Neural cell (in vitro differentiated cells): ENCODE measurements around the gene EFR3B. TPM values are rescaled to one million over a fixed set of nuclear protein-coding genes. Genes with fewer than 3 reads are reported as not detected.

Experiments used
- H2AFZ ChIP-seq: fragments of 200-600, 300-800 bp; sonication (generic), shearing (Covaris generic); 2 replicates; pipeline ENCODE4 v1.6.0; 2014; ENCODE audit warnings: low read depth, mild to moderate bottlenecking, antibody characterized with exemption, low read length, moderate library complexity
- H3F3A ChIP-seq: fragments of 200-600 bp; shearing (Covaris generic); 2 replicates; pipeline ENCODE4 v1.6.1; 2016; ENCODE audit warnings: mild to moderate bottlenecking, moderate library complexity, mixed read lengths, antibody characterized with exemption, low read length; ENCODE audit not compliant: insufficient read depth, poor library complexity, severe bottlenecking
- H3K27ac ChIP-seq: fragments of 200-600, 300-800 bp; sonication (generic), shearing (Covaris generic); 2 replicates; pipeline ENCODE4 v1.5.1; 2014; ENCODE audit warnings: mild to moderate bottlenecking, low read length, moderate library complexity
- H3K27me3 ChIP-seq: fragments of 300-800, 200-600 bp; sonication (generic), shearing (Covaris generic); 2 replicates; pipeline ENCODE4 v1.6.0; 2014; ENCODE audit warnings: mild to moderate bottlenecking, low read depth, low read length, moderate library complexity; ENCODE audit not compliant: insufficient read depth
- H3K36me3 ChIP-seq: fragments of 300-800, 200-600 bp; sonication (generic), shearing (Covaris generic); 2 replicates; pipeline ENCODE4 v1.5.1; 2014; ENCODE audit warnings: mild to moderate bottlenecking, antibody characterized with exemption, low read length, moderate library complexity; ENCODE audit not compliant: insufficient read depth
- H3K4me2 ChIP-seq: fragments of 300-800, 200-600 bp; sonication (generic), shearing (Covaris generic); 2 replicates; pipeline ENCODE4 v1.6.0; 2014; ENCODE audit warnings: mild to moderate bottlenecking, low read length
- H3K4me3 ChIP-seq: fragments of 300-800, 200-600 bp; sonication (generic), shearing (Covaris generic); 2 replicates; pipeline ENCODE4 v1.5.1; 2014; ENCODE audit warnings: mild to moderate bottlenecking, low read length, moderate library complexity
- H3K79me2 ChIP-seq: fragments of 200-600 bp; shearing (Covaris generic); replicated peaks from 2 replicates; pipeline ENCODE4 v1.6.0; 2014; ENCODE audit warnings: mild to moderate bottlenecking, low read length, moderate library complexity; ENCODE audit not compliant: insufficient read depth
- H3K9ac ChIP-seq: fragments of 300-800, 200-600 bp; sonication (generic), shearing (Covaris generic); 2 replicates; pipeline ENCODE4 v1.6.1; 2016; ENCODE audit warnings: mild to moderate bottlenecking, low read length, mixed read lengths
- H3K9me2 ChIP-seq: fragments of 200-600 bp; shearing (Covaris generic); 2 replicates; pipeline ENCODE4 v1.6.1; 2016; ENCODE audit warnings: mild to moderate bottlenecking, low read length, mixed read lengths; ENCODE audit not compliant: insufficient read depth
- H3K9me3 ChIP-seq: fragments of 200-600, 300-800 bp; sonication (generic), shearing (Covaris generic); 2 replicates; pipeline ENCODE4 v1.6.1; 2016; ENCODE audit warnings: mild to moderate bottlenecking, mixed run types, low read length, moderate library complexity, mixed read lengths
- H4K20me1 ChIP-seq: fragments of 200-600 bp; shearing (Covaris generic); 2 replicates; pipeline ENCODE4 v1.6.1; 2016; ENCODE audit warnings: mild to moderate bottlenecking, mixed run types; ENCODE audit not compliant: insufficient read depth
- CTCF ChIP-seq: fragments of 450-650 bp; IDR thresholded peaks from 2 replicates; pipeline ENCODE4 v1.5.1; 2014; ENCODE audit warnings: antibody characterized with exemption, mild to moderate bottlenecking, moderate library complexity; ENCODE audit not compliant: poor library complexity, severe bottlenecking
- EP300 ChIP-seq: fragments of 450-650 bp; conservative IDR thresholded peaks from 2 replicates; pipeline ENCODE4 v1.6.1; 2014; ENCODE audit warnings: antibody characterized with exemption, mild to moderate bottlenecking, moderate library complexity; ENCODE audit not compliant: poor library complexity, severe bottlenecking
- EZH2 ChIP-seq: fragments of 200-600, 300-800 bp; shearing (Covaris generic), sonication (generic); IDR thresholded peaks from 2 replicates; pipeline ENCODE4 v1.6.1; 2014; ENCODE audit warnings: antibody characterized with exemption, low read length, borderline replicate concordance, mild to moderate bottlenecking; ENCODE audit not compliant: insufficient read depth, poor library complexity, severe bottlenecking
- MXI1 ChIP-seq: fragments of 450-650 bp; conservative IDR thresholded peaks from 2 replicates; pipeline ENCODE4 v1.6.1; 2014; ENCODE audit warnings: antibody characterized with exemption, mild to moderate bottlenecking; ENCODE audit not compliant: poor library complexity, severe bottlenecking
- POLR2AphosphoS5 ChIP-seq: IDR thresholded peaks from 2 replicates; pipeline ENCODE4 v1.6.1; 2012
- RAD21 ChIP-seq: fragments of 450-650 bp; conservative IDR thresholded peaks from 2 replicates; pipeline ENCODE4 v1.6.1; 2014; ENCODE audit warnings: antibody characterized with exemption, mild to moderate bottlenecking, moderate library complexity
- SMC3 ChIP-seq: fragments of 450-650 bp; conservative IDR thresholded peaks from 2 replicates; pipeline ENCODE4 v1.6.1; 2014; ENCODE audit warnings: antibody characterized with exemption, mild to moderate bottlenecking, moderate library complexity; ENCODE audit not compliant: poor library complexity
- TAF1 ChIP-seq: IDR thresholded peaks from 2 replicates; pipeline ENCODE4 v1.6.1; 2012; ENCODE audit warnings: low read depth
- polyA plus RNA-seq: library from polyadenylated mRNA; depleted of rRNA; stranded (reverse); fragments of >200 nt; gene quantifications from 2 replicates; pipeline ENCODE4 v1.2.3, GENCODE V29; 2014
- TF ChIP-seq, protein P1 (sequence below): IDR thresholded peaks from 2 replicates; pipeline ENCODE4 v1.6.1; 2012; ENCODE audit warnings: borderline replicate concordance

Gene EFR3B
- polyA plus RNA-seq, 1 donor from 2014 or later, result 29.3 TPM

DNA sequence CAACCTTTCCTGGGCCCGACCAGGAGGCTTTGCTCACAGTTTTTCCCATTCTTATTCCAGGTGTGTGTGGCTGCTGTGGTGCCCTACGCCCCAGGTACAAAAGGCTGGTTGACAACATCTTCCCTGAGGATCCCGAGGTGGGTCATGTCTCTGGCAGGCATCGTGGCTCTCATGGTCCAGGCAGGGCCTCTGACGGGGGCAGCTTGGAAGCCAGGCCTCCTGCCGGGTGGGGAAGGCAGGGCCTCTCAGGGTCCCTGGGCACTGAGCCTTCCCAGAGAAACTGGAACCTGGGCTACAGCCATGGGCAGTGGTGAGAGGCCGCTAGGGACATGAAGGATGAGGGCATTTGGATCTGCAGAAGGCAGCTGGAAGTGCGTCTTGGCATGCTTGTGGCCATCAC, 49.4 kb downstream of the EFR3B start:
- H4K20me1 ChIP-seq, result no peaks in the 10 kb centered on the region
- no peaks in the 10 kb centered on the region for H3K79me2 ChIP-seq
- H3K9me3 ChIP-seq, result no peaks in the 10 kb centered on the region
- H3K4me2 ChIP-seq, result no peak overlapping the region
- no peaks in the 10 kb centered on the region for H3K36me3 ChIP-seq
- no peak overlapping the region for H3K9ac ChIP-seq
- no peaks in the 10 kb centered on the region for H3F3A ChIP-seq
- TF ChIP-seq MXI1 (no peak), POLR2AphosphoS5 (no peak), TAF1 (no peak), CTCF (no peak)
- TF ChIP-seq, protein P1, sequence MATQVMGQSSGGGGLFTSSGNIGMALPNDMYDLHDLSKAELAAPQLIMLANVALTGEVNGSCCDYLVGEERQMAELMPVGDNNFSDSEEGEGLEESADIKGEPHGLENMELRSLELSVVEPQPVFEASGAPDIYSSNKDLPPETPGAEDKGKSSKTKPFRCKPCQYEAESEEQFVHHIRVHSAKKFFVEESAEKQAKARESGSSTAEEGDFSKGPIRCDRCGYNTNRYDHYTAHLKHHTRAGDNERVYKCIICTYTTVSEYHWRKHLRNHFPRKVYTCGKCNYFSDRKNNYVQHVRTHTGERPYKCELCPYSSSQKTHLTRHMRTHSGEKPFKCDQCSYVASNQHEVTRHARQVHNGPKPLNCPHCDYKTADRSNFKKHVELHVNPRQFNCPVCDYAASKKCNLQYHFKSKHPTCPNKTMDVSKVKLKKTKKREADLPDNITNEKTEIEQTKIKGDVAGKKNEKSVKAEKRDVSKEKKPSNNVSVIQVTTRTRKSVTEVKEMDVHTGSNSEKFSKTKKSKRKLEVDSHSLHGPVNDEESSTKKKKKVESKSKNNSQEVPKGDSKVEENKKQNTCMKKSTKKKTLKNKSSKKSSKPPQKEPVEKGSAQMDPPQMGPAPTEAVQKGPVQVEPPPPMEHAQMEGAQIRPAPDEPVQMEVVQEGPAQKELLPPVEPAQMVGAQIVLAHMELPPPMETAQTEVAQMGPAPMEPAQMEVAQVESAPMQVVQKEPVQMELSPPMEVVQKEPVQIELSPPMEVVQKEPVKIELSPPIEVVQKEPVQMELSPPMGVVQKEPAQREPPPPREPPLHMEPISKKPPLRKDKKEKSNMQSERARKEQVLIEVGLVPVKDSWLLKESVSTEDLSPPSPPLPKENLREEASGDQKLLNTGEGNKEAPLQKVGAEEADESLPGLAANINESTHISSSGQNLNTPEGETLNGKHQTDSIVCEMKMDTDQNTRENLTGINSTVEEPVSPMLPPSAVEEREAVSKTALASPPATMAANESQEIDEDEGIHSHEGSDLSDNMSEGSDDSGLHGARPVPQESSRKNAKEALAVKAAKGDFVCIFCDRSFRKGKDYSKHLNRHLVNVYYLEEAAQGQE, result no peak
- no peaks in the 10 kb centered on the region for H3K9me2 ChIP-seq
- H2AFZ ChIP-seq, result no peak overlapping the region
- H3K27me3 ChIP-seq, result no peaks in the 10 kb centered on the region
- H3K27ac ChIP-seq, result no peak overlapping the region
- no peak overlapping the region for H3K4me3 ChIP-seq

DNA sequence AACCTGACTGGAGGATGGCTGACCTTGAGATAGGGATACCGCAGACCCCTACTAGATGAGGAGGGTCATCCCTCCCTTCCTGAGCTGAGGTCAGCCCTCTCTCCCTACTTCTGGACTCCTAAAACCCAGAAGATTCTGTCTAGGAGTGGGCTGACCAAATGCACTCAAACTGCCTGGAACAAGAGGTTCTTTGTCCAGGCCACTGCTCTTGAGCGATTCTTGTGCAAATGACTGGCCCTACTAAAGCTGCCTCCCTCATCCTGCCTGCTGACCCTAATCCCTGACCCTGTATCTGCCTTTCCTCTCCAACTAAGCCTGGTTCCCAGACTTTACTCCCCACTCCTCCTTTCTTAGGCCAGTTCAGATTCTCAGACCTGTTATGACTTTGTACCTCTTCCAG, 56.2 kb downstream of the EFR3B start:
- Histone ChIP-seq H3K36me3 (peaks cover 6% of the 10 kb centered on the region), H3K9me2 (no peaks in the 10 kb centered on the region), H3K27me3 (no peaks in the 10 kb centered on the region), H3K9me3 (no peaks in the 10 kb centered on the region), H3F3A (no peaks in the 10 kb centered on the region), H2AFZ (no peak overlapping the region), H3K9ac (no peak overlapping the region), H3K4me2 (no peak overlapping the region), H4K20me1 (no peaks in the 10 kb centered on the region), H3K79me2 (no peaks in the 10 kb centered on the region), H3K27ac (no peak overlapping the region), H3K4me3 (no peak overlapping the region)
- no peak for TF ChIP-seq RAD21
- no peak for TF ChIP-seq POLR2AphosphoS5
- no peak for TF ChIP-seq EZH2
- TF ChIP-seq MXI1, result no peak
- TF ChIP-seq, protein P1, result no peak
- TF ChIP-seq TAF1, result no peak
- TF ChIP-seq CTCF, result no peak
- no peak for TF ChIP-seq EP300
- no peak for TF ChIP-seq SMC3
